Ectodermal cell (in vitro differentiated cells): Measurements from ENCODE around the gene DENND4C.
"Not testable (repeated sequence)": the region's sequence is repeated elsewhere in the genome, so short reads cannot be mapped to it uniquely, and the experiment has no call there.

Experiments
- H3K27ac ChIP-seq: 2 replicates; pipeline ENCODE4 v1.7.0; 2013; ENCODE audit warnings: mild to moderate bottlenecking, low read depth, low read length; ENCODE audit not compliant: insufficient read depth, poor library complexity, severe bottlenecking
- H3K27me3 ChIP-seq: 2 replicates; pipeline ENCODE4 v1.7.0; 2013; ENCODE audit warnings: mild to moderate bottlenecking, low read length; ENCODE audit not compliant: insufficient read depth, control insufficient read depth, poor library complexity, severe bottlenecking
- H3K36me3 ChIP-seq: one replicate; pipeline ENCODE4 v1.7.0; 2013; ENCODE audit warnings: low read length; ENCODE audit not compliant: control insufficient read depth, insufficient read depth
- H3K4me1 ChIP-seq: one replicate; pipeline ENCODE4 v1.7.0; 2013; ENCODE audit warnings: low read length; ENCODE audit not compliant: control insufficient read depth, insufficient read depth
- H3K4me3 ChIP-seq: 2 replicates; pipeline ENCODE4 v1.7.0; 2013; ENCODE audit warnings: low read depth, low read length, control low read depth; ENCODE audit not compliant: insufficient read depth
- H3K9me3 ChIP-seq: 2 replicates; pipeline ENCODE4 v1.7.0; 2013; ENCODE audit warnings: mild to moderate bottlenecking, low read length, moderate library complexity; ENCODE audit not compliant: control insufficient read depth
- WGBS, 2 experiments: methylation state at CpG; one replicate each; pipeline ENCODE4 v1.1.7; 2013; ENCODE audit warnings: missing lambda C conversion rate in 2 of 2; 5-methylcytosine and 5-hydroxymethylcytosine counted together

The DENND4C gene

DNA sequence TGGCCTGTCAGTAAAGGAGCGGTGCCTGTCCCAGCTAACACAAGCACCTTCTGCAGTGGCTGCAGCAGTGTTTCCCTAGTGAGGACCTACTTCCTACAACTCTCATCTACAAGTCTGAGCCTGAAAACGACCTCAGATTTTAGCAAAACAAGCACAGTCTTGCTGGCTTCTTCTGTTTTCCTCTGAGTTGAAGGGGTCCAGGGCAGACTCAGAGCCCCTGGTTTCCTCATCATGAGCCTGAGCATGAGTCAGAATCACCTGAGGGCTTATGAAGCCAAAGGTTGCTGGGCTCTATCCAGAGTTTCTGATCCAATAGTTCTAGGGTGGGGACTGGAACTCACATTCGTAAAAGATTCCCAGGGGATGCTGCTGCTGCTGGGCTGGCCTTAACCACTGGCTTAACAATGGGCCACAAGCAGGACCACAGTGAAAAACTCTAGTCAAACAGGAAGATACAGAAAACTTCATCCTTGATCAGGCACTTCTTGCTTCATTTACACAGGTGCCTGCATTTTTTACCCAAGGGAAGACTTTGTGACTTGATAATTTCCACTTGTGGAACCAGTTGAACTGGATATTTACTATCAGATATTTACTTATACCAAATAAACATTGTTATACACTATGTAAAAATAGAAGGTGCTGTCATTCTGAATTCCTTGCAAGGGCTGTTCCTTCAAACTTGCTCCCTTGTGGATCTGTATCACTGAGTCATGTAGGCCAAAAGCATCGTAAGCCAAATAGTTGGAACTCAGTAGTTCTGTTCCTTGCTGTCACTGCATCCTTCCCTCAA lies 174.0 kb downstream of the DENND4C start:
- Histone ChIP-seq H3K27ac (no peak overlapping the region), H3K9me3 (no peaks in the 10 kb centered on the region), H3K4me3 (no peak overlapping the region), H3K27me3 (no peaks in the 10 kb centered on the region), H3K4me1 (no peaks in the 10 kb centered on the region), H3K36me3 (no peaks in the 10 kb centered on the region)
- WGBS, 2 experiments = 87 to 90% methylated on average over 4 of the region's 4 CpGs

DNA sequence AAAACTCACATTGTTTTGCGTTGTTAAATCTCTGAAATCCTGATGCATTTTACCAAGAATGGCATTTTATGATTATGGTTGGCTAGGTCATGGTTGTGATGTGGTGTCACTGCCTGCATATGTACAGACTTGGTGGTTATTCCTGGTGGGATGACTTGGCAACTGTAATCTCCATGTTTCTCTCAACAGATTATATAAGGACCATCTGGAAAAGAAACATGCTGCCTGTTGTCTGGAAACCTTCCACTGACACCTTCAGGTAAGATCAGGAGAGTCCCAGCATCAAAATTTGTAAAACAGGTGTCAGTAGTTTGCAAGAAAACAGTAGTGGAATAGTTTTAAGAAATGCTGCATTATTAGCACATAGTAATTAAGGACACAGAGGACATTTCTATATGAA lies 175.3 kb downstream of the DENND4C start:
- H3K27ac ChIP-seq = no peak overlapping the region
- no peak overlapping the region for H3K4me3 ChIP-seq
- WGBS, 2 experiments = 92 to 97% methylated on average over 1 of the region's 1 CpG
- no peaks in the 10 kb centered on the region for H3K27me3 ChIP-seq
- no peaks in the 10 kb centered on the region for H3K36me3 ChIP-seq
- no peaks in the 10 kb centered on the region for H3K9me3 ChIP-seq
- peaks cover 5% of the 10 kb centered on the region for H3K4me1 ChIP-seq

- no peak overlapping the region for H3K27ac ChIP-seq
- no peaks in the 10 kb centered on the region for H3K27me3 ChIP-seq
- no peaks in the 10 kb centered on the region for H3K36me3 ChIP-seq
- 48 to 53% methylated on average over 20 of the region's 20 CpGs for WGBS, 2 experiments
- peaks cover 5% of the 10 kb centered on the region for H3K4me1 ChIP-seq
- no peaks in the 10 kb centered on the region for H3K9me3 ChIP-seq
- peak overlapping the region; percentile 70 for H3K4me3 ChIP-seq
Observed at GRCh38 chr9:19408316-19408692, 177.8 kb downstream of the DENND4C start.

DNA sequence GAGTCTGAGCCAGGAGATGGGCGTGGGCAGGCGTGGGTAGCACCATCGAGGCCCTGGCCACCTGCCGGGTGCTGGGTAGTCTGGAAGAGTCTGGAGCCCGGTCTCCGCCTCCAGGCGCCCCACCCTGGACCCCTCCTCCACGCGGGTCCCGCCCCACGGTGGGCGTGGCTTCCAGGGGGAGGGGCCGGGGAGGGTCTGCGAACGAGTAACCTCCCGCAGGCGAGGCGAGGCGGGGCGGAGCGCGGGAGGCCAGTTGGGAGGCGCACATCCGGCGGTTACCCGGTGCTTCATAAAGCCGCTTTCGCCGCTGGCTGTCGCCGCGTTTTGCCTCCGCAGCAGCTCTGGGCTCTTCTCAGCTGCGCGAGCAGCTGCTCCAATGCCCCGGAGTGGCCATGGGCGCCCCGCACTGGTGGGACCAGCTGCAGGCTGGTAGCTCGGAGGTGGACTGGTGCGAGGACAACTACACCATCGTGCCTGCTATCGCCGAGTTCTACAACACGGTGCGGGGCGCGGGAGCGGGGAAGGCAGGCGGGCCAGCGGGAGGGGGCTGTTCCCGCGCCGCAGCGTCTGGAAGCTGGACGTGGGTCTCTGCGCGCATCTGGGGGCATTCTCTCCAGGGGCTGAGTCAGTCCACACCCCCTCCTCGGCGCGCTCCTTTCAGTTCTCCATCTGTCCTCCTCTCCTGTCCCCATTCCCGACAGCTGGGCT lies 178.4 kb downstream of the DENND4C start, which contains the start of gene ACER2:
ACER2 (plus strand) TSS at position 317 of the 708 bp plus-strand sequence; CDS start at position 393, 76 bp downstream.
- Histone ChIP-seq H3K27me3 (no peaks in the 10 kb centered on the region), H3K27ac (peak within 1 kb of the TSS; percentile 79), H3K4me1 (peaks cover 5% of the 10 kb centered on the region), H3K9me3 (no peaks in the 10 kb centered on the region), H3K36me3 (no peaks in the 10 kb centered on the region), H3K4me3 (peak within 1 kb of the TSS; percentile 70)
- WGBS, 2 experiments = 0 to 1% methylated on average over 61 of the region's 61 CpGs

GRCh38 chr9:19409401-19410194 lies 179.1 kb downstream of the DENND4C start:
- Histone ChIP-seq H3K27me3 (no peaks in the 10 kb centered on the region), H3K27ac (peak overlapping the region; percentile 79), H3K36me3 (no peaks in the 10 kb centered on the region), H3K9me3 (no peaks in the 10 kb centered on the region), H3K4me3 (peak overlapping the region; percentile 70), H3K4me1 (peaks cover 11% of the 10 kb centered on the region)
- WGBS, 2 experiments = 13 to 16% methylated on average over 17 of the region's 17 CpGs

- Histone ChIP-seq H3K4me3 (peak overlapping the region; percentile 70), H3K27ac (no peak overlapping the region), H3K27me3 (no peaks in the 10 kb centered on the region), H3K36me3 (no peaks in the 10 kb centered on the region), H3K4me1 (peaks cover 11% of the 10 kb centered on the region), H3K9me3 (no peaks in the 10 kb centered on the region)
- 98% methylated on average over 2 of the region's 2 CpGs for WGBS, 2 experiments
Observed at GRCh38 chr9:19410195-19410503, 179.7 kb downstream of the DENND4C start.

GRCh38 chr9:19410594-19410993 lies 180.1 kb downstream of the DENND4C start:
- Histone ChIP-seq H3K27me3 (no peaks in the 10 kb centered on the region), H3K9me3 (no peaks in the 10 kb centered on the region), H3K27ac (no peak overlapping the region), H3K4me3 (no peak overlapping the region), H3K36me3 (no peaks in the 10 kb centered on the region), H3K4me1 (peaks cover 11% of the 10 kb centered on the region)
- 91 to 96% methylated on average over 2 of the region's 2 CpGs for WGBS, 2 experiments

- H3K36me3 ChIP-seq = no peaks in the 10 kb centered on the region
- 94 to 95% methylated on average over 6 to 8 of the region's 8 CpGs for WGBS, 2 experiments
- no peaks in the 10 kb centered on the region for H3K27me3 ChIP-seq
- H3K4me1 ChIP-seq = peaks cover 11% of the 10 kb centered on the region
- no peaks in the 10 kb centered on the region for H3K9me3 ChIP-seq
- no peak overlapping the region for H3K27ac ChIP-seq
- H3K4me3 ChIP-seq = no peak overlapping the region
Observed at GRCh38 chr9:19411316-19411715, 180.8 kb downstream of the DENND4C start.

DNA sequence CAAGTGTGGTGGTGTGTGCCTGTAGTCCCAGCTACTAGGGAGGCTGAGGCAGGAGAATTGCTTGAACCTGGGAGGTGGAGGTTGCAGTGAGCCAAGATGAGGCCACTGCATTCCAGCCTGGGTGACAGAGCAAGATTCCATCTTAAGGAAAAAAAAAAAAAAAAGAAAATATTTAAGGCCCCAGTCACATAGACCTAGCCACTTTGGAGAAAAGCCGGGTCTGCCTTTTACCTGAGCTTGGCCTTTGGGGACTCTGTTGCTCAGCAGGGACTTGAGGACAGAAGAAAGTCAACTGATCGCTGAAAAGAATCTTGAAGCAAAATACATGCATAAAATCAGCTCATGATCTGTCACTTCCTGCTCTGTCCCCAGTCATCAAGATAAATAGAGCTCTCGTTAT lies 183.0 kb downstream of the DENND4C start:
- not testable (repeated sequence) for H3K4me3 ChIP-seq, H3K27me3 ChIP-seq, H3K36me3 ChIP-seq, H3K27ac ChIP-seq, H3K9me3 ChIP-seq
- H3K4me1 ChIP-seq = peaks cover 11% of the 10 kb centered on the region
- 90 to 96% methylated on average over 3 of the region's 3 CpGs for WGBS, 2 experiments

DNA sequence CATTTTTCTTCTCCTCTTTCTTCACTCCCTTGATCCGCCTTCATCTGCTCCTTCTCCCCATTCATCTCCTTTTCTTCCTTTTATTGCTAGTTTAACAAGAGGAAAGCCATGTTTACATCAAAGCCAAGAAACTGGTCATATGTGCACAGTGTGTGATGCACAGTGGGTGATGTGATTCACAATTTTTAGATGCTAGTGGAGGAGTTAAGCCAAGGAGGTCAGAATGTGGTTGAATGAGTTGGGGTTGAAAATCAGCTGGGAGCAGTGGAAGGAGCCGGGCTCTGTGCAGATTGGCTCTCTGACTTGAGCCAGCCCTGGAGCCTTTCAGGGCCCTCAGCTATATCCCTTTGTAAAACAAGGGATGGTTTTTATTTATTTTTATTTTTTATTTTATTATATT lies 185.7 kb downstream of the DENND4C start:
- Histone ChIP-seq H3K27me3 (no peaks in the 10 kb centered on the region), H3K4me3 (no peak overlapping the region), H3K4me1 (peaks cover 5% of the 10 kb centered on the region), H3K36me3 (no peaks in the 10 kb centered on the region), H3K27ac (no peak overlapping the region), H3K9me3 (no peaks in the 10 kb centered on the region)
- WGBS, 2 experiments = 88 to 96% methylated on average over 2 of the region's 2 CpGs
